GM11168 (cell line): Measurements from ENCODE around the gene TFDP2.
"Not testable (repeated sequence)": the region's sequence is repeated elsewhere in the genome, so short reads cannot be mapped to it uniquely, and the experiment has no call there.

Source experiments
- in situ Hi-C: fragments of 300-500 bp; cut with MboI; formaldehyde crosslinking; loops from one replicate; pipeline ENCODE4 v1.12.0; 2022; ENCODE audit warnings: low sequenced_read_pairs; ENCODE audit not compliant: unreplicated experiment

The TFDP2 gene

DNA sequence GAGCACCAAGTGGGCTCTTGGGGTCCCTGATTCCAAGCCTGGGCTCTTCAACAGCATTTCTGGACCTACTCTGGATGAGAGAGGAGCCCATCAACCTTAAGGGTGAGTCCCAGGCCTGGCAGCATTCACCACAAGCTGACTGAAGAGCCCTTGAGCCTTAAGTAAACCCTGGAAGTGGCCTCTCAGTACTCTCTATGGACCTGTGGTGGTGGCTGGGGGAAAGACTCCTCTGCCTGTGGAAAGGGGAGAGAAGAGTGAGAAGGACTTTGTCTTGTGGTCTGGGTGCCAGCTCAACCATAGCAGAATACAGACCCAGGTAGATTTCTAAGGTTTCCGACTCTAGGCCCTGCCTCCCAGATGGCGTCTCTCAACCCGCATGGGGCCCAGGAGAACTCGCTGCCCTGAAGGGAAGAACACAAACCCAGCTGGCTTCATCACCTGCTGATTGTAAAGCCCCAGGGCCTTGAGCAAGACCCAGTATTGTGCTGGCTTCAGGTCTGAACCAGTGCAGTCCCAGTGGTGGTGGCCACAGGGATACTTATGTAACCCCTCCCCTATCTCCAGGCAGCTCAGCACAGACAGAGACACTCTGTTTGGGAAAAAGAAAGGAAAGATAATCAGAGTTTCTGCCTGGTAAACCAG is 71.4 kb downstream of the TFDP2 start:
- in situ Hi-C loops = no loop called here

DNA sequence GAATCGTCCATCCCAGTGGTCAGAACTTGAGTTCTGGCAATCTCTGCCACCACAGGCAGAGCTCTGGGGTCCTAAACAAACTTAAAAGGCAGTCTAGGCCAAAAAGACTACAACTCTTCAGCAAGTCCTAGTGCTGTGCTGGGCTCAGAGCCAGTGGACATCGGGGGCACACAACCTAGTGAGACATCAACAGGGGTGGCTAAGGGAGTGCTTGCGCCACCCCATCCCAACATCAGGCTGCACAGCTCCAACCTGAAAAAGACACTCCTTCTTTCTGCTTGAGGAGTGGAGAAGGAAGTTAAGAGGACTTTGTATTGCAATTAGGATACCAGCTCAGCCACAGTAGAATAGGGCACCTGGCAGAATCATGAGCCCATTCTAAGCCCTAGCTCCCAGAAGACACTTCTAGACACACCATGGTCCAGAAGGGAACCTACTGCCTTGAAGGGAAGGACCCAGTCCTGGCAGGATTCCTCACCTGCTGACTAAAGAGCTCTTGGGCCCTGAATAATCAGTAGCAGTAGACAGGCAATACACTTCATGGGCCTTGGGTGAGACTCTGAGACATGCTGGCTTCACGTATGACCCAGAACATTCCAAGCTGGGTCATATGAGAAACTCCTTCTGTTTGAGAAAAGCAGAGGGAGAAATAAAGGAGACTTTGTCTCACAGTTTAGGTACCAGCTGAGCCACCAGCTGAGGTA is 72.0 kb downstream of the TFDP2 start:
- in situ Hi-C loops = no loop called here

DNA sequence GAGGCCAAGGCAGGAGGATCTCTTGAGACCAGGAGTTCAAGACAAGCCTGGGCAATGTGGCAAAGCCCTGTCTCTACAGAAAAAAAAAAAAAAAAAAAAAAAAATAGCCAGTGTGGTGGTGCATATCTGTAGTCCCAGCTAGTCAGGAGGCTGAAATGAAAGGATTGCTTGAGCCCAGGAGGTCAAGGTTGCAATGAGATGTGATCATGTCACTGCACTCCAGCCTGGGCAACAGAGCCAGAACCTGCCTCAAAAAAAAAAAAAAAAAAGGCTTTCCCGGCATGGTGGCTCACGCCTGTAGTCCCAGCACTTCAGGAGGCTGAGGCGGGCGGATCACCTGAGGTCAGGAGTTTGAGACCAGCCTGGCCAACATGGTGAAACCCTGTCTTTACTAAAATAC is 73.7 kb downstream of the TFDP2 start:
- in situ Hi-C loops = not testable (repeated sequence)

DNA sequence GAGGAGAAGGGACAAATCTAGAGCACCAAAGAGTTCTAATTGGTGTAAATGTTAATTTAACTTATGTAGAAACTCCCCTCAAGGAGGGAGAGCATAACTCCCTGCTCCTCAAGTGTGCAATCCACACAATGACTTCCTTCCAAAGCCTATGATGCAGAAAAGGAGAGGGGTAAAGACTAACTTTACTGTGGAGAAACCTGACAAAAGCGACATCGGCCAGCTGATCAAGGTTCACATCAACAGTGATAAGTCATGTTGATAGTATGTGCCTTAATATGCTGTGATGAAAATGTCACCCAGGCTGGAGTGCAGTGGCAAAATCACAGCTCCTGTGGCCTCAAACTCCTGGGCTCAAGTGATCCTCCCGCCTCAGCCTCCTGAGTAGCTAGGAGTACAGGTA is 76.5 kb downstream of the TFDP2 start:
- in situ Hi-C loops = no loop called here

DNA sequence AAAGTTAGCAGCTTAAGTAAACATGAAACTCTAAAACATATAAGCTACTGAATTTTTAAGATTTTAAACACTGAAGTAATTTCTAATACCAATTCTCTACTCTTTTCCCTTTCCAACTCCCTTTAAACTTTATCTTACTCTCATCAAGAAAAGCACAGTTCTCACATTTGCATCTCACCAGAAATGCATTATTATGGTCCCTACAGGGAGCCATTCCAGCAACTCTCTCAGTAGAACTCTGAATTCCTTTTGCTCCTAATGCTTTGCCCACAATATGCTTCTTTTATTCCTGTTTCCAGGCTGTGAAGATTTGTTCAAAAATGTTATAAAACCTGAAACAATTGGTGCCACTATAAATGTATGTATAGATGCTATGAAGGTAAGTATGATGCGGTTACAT is 83.4 kb downstream of the TFDP2 start:
- in situ Hi-C loops = no loop called here

DNA sequence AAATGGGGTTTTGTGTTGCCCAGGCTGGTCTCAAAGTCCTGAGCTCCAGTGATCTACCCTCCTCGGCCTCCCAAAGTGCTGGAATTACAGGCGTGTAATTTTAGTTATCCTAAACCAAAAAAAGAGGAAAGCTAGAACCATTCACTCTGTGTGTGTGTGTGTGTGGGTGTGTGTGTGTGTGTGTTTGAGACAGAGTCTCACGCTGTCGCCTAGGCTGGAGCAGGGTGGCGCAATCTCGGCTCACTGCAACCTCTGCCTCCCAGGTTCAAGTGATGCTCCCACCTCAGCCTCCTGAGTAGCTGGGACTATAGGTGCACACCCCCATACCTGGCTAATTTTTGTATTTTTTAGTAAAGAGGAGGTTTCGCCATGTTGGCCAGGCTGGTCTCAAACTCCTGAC is 84.0 kb downstream of the TFDP2 start:
- in situ Hi-C loops = no loop called here

DNA sequence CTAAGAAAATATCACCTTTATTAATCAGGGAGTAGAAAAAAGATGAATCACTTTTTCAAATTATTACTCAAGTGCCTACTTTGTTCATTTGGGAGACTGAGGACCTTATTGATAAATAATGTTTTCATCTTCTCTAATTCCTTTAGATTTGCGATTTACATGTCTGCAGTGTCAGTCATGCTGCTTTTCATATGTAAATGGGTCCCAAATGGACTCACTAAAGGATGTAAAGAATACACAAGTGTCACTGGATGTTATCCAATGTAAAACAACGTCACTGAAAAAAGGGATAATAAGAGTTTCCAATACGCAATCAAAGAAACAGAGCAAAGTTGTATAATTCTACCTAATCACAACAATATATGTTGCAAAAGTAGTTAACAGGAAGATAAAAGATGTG is 84.9 kb downstream of the TFDP2 start:
- in situ Hi-C loops = no loop called here

DNA sequence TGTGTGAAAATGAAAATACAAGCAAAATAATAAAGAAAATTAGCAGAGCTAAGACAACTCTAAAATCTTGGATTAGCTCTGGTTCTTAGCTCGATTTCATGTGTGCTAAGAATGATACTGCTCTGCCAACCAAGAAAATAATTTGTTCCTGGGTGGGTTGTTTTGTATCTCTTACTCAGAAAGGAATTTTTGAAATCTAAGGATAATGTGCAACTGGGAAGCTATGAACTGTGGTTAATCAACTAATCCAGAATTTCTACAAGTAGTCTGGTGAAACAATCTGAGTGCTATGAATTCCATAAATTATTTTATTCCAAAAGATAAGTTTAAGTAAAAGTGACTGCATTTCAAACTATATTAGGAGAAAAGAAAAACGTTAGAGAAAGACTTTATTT is 92.0 kb downstream of the TFDP2 start:
- in situ Hi-C loops = no loop called here

DNA sequence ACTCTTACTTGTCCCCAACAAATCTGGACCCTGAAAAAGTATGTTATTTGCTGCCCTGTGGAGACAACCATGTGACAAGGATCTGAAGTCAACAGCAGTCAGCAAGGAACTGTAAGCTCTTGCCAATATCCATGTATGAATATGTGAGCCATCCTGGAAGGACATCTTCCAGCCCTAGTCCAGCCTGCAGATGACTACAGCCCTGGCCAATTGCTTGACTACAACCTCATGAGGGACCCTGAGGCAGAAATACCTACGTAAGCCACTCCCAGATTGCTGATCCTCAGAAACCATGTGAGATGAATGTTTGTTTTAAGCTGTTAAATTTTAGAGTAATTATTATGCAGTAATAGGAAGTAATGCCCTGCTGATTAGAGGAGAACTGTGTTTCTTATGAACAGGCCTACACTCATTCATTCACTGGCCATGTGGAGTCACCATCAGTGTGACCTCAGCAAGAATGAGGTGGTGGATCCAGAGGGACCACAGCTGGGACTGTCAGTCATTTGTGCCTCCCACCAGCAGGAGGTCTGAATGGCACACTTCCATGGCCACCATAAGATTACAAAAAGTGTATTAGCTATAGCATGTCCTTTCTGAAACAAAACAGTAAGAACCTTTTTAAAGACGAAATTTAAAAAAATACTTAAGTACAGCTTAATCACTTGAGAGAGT is 92.6 kb downstream of the TFDP2 start:
- in situ Hi-C loops = no loop called here

DNA sequence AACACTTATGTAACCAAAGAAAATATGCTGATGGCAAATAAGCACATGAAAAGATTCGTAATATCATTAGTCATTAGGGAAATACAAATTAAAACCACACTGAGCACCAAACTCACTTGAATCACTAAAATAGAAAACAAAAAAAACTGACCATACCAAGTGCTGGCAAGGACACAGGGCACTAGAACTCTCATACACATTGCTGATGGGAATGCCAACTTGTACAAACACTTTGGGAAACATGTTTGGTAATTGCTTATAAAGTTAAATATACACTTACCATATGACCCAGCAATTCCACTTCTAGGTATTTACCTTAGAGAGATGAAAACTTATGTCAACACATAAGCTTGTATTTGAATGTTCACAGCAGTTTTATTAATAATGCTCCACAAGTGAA is 95.5 kb downstream of the TFDP2 start:
- in situ Hi-C loops = no loop called here

DNA sequence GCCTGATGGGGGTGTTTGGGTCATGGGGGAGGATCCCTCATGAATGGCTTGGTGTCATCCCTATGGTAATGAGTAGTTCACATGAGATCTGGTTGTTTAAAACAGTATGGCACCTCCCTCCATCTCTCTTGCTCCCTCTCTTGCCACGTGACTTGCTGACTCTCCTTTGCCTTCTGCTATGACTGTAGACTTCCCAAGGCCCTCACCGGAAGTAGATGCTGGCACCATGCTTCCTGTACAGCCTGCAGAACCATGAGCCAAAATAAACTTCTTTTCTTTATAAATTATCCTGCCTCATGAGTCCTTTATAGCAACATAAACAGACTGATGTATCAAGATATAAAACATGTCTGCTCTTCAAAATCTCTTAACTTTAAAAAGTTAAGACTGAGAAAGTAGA is 96.1 kb downstream of the TFDP2 start:
- in situ Hi-C loops = no loop called here

DNA sequence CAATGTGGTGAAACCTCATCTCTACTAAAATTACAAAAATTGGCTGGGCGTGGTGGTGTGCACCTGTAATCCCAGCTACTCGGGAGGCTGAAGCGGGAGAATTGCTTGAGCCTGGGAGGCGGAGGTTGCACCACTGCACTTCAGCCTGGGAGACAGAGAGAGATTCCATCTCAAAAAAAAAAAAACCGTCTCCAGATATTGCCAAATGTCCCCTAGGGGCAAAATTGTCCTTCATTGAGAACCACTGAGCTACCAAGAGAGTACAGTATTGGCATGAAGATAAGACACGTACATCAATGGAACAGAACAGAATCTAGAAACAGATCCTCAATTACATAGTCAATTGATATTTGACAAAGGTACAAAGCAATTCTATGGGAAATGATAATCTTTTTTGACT is 98.0 kb downstream of the TFDP2 start:
- in situ Hi-C loops = no loop called here

DNA sequence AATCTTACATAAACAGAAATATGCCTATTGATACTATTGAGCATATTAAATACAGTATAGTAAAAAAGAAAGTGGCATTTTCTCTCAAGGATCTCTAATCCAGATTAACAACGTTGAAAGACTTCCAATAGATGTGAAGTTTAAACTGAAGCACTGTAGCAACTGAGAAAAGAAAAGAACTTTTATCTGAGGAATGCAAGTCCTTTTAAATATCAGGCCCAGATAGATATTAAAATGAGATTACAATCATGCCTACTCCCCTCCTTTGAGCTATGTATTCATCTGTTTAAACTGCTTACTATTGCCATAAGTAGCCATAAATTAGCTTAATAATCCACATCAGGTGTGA is 102.3 kb downstream of the TFDP2 start:
- in situ Hi-C loops = no loop called here

DNA sequence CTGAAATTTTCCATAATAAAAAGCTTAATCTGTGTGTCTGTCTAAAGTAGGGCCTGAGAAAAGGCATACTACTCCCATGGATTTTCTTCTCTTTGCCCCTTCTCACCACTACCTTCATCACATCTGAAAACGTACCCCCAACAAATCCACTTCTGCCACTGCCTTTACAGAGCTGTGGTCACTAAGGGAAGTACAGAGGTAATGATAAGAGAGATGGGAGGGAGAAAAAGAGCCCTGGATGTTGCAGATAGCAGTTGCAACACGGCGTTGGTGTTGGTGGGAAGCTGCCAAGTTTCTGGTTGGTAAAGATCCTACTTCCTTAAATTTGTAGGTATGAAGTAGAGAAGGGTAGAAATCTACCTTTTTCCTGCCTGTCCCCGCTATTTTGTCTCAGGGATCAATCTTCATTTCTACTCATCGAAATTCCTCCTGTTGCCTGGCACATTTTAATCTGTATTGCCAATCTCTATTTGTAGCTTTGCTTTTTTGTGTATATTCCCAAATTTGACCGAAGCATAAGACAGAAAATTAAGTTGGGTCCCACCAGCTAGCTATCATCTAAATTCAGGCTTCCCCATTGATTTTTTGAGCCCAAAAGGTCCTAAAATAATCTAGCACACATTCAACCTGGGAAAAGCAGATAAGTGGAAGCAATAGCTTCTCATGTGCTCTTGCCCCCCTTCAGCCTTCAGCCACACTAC is 102.9 kb downstream of the TFDP2 start:
- in situ Hi-C loops = no loop called here

DNA sequence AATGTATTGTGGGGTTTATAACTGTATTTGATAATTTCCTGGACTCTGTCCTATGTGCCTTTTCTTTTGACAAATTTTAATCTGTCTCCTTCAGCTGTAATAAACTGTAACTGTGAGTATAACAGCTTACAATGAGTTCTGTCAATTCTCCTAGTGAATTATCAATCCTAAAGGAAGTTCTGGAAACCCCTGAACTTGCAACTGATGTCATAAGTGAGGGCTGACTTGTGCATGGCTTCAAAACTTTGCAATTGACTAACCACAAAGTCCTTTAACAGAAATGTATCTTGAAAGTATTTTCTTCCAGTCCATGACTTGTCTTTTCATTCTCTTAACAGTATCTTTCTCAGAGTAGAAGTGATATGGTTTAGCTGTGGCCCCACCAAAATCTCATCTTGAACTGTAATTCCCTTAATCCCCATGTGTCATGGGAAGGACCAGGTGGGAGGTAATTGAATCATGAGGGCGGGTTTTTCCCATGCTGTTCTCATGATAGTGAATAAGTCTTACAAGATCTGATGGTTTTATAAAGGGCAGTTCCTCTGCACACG is 108.3 kb downstream of the TFDP2 start:
- in situ Hi-C loops = no loop called here

DNA sequence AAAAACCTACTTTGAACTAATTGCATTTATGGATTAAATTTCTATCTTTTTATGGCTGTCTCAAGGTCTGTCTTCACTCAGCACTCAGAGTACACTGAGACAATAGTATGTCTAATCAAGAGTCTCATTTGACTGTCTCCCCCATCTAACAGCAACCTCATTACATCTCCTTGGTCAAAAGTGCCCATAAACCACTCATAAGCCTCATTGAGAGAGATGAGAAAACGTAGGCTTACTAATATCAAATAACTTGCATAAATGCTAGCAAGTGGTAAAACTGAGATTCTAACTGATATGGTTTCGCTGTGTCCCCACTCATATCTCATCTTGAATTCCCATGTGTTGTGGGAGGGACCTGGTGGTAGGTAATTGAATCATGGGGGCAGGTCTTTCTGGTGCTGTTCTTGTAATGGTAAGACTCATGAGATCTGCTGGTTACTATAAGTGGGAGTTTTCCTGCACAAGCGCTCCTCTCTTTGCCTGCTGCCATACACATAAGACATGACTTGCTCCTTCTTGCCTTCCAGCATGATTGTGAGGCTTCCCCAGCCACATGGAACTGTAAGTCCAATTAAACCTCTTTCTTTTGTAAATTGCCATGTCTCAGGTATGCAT is 113.9 kb downstream of the TFDP2 start:
- in situ Hi-C loops = no loop called here

DNA sequence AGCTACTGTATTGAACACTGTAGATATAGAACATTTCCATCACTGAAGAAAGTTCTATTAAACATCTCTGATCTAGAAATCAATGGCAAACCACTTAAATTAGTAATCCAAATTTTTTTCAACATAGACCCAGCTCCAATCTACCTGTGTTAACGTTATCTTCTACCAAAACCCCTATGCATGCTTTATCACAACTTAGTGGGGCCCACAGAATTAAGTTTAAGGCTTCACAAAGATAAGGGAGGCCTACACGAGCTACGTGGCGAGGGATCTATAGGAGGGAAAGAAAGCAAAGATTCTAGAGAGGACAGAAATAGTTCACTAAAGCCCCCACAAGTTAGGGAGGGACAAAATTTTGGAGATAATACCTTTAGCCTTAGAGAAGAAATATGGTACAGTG is 116.1 kb downstream of the TFDP2 start:
- in situ Hi-C loops = no loop called here

DNA sequence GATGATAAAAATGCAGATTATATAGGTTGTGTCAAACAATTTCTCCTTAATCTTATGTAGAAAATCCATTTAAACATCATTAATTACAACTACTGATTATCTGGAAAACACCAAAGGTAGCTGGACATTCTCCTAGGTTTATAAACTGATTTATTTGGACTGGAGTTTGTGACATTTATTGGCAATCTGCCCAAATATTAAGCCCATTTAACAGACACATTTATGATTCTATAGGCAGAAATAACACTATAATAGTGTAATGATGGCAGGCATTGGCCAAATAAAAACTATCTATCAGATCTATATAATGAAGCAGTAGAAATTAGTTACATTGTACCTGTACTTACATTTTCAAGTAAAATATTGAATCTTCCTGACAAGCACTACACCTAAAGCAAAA is 117.8 kb downstream of the TFDP2 start:
- in situ Hi-C loops = no loop called here

DNA sequence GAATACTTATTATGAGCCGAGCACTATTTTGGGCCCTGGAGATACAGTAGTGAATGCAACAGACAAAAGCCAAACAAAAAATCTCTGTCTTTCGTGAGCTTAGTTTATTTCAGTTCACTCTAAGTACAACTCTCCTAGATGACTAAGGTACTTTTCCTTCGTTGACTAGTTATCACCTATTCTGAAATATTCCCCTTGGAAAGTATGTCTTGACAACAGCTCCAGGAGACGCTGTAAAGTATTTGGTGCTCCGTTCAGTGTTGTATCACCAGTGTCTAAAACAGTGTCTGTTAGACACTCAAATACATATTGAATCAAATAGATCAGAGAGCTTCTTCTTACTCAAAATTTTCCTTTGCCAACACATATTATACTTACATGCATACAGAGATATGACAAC is 119.6 kb downstream of the TFDP2 start:
- in situ Hi-C loops = no loop called here

DNA sequence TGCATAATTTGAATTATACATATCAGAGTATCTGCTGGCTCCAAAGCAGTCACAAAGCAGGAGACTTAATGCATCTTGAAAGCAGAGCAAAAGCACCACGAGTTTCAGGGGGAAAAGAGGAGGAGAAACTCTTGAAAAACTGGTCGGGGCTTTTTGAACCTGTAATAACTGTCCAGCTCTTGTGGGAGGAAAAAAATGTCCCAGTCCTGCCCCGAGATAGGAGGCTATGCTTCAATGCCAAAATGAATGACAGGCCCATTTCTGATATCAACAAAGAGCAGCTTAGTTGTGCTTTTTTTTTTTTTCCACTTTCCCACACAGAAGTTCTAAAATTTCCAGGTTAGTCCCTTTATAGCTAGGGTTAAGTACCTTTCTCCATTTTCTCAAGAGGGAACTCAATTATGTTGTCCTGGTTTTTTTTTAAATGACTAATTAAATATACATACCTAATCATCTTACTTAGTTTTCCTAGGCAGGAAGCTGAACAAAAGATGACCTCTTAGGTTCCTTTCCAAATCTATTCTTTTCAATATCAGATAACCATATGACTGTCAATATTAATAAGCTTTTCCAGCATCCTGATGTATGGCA is 120.2 kb downstream of the TFDP2 start:
- in situ Hi-C loops = no loop called here
